Tibial nerve (tissue), 4 donors: ENCODE results near the gene MCM3AP.

ENCODE experiments used
- EP300 ChIP-seq, 2 donors: sonication (generic); formaldehyde crosslinking; IDR thresholded peaks; one replicate each; pipeline ENCODE4 v1.6.1; 2017; ENCODE audit warnings: antibody characterized with exemption in 2 of 2, mild to moderate bottlenecking in 1 of 2
- POLR2A ChIP-seq, 2 donors: fragments of 450-650 bp; IDR thresholded peaks; one replicate each; pipeline ENCODE4 v1.6.1; 2017; ENCODE audit warnings: antibody characterized with exemption in 2 of 2, mild to moderate bottlenecking in 2 of 2, moderate library complexity in 2 of 2
- TF ChIP-seq, protein P1 (sequence below), 5 experiments: fragments of 200-600 bp in 3 of 5; fragments of 450-650 bp in 2 of 5; sonication (generic) in 3 of 5; IDR thresholded peaks; one replicate each; pipeline ENCODE4 v1.5.1; 2016 to 2019; ENCODE audit warnings: antibody characterized with exemption in 5 of 5, mild to moderate bottlenecking in 3 of 5, moderate library complexity in 2 of 5

DNA sequence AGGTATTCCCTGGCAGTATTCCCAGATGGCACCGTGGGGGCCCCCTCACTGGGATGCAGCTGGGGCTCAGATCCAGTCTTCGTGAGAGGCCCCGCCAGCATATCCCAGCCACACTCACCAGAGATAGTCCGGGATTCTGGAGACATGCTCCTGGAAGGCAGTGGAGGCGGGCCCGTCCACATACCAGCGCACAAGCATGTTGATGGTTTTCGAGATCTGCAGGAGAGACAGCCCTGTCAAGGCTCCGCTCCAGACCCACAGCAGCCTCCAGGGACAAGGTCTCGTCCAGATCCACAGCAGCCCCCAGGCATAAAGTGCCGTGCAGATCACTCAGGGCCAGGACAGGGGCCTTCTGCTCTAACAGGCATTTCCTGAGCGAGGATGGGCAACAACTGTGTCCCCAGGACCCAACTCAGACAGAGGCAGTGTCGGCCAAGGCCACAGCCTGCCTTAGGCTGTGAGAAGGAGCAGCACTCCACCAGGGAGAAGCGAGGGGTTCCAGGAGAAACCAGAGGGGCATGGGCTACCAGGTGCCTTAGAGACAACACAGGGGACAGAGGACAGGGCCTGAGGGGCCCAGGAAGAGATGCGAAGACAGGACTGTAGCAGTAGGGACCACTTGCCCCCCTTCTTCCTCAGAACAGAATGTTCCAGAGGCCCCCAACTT, 71.7 kb downstream of the MCM3AP start:
- TF ChIP-seq, protein P1, sequence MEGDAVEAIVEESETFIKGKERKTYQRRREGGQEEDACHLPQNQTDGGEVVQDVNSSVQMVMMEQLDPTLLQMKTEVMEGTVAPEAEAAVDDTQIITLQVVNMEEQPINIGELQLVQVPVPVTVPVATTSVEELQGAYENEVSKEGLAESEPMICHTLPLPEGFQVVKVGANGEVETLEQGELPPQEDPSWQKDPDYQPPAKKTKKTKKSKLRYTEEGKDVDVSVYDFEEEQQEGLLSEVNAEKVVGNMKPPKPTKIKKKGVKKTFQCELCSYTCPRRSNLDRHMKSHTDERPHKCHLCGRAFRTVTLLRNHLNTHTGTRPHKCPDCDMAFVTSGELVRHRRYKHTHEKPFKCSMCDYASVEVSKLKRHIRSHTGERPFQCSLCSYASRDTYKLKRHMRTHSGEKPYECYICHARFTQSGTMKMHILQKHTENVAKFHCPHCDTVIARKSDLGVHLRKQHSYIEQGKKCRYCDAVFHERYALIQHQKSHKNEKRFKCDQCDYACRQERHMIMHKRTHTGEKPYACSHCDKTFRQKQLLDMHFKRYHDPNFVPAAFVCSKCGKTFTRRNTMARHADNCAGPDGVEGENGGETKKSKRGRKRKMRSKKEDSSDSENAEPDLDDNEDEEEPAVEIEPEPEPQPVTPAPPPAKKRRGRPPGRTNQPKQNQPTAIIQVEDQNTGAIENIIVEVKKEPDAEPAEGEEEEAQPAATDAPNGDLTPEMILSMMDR (IDR thresholded peaks at IDR 0.05), result no peak
- TF ChIP-seq EP300 (IDR thresholded peaks at IDR 0.05) (no peak), POLR2A (IDR thresholded peaks at IDR 0.05) (no peak)
